Right cardiac atrium (tissue), 5 donors: ENCODE measurements around the gene MCAT. TPM values are rescaled to one million over a fixed set of nuclear protein-coding genes. Genes with fewer than 3 reads are reported as not detected.
"Not testable (repeated sequence)": the region's sequence is repeated elsewhere in the genome, so short reads cannot be mapped to it uniquely, and the experiment has no call there.

Experiments used
- ATAC-seq, 2 donors: fragments of 200-7000 bp; cut with Tn5 transposase; one replicate each; pipeline versions ENCODE4 v1.8.0 to v1.9.1; 2020; ENCODE audit warnings: moderate library complexity in 2 of 2, mild to moderate bottlenecking in 1 of 2
- DNase-seq, 3 donors: peaks; one replicate each; pipeline ENCODE4 v3.0.0-alpha.2; 2020
- H3K27ac ChIP-seq: one replicate; pipeline ENCODE4 v1.5.1; 2013; ENCODE audit warnings: mild to moderate bottlenecking, low read length, control low read depth, moderate library complexity
- H3K27me3 ChIP-seq: one replicate; pipeline ENCODE4 v1.6.1; 2013; ENCODE audit not compliant: control insufficient read depth, insufficient read depth
- H3K4me1 ChIP-seq: one replicate; pipeline ENCODE4 v1.6.1; 2013; ENCODE audit warnings: low read length; ENCODE audit not compliant: control insufficient read depth, insufficient read depth
- H3K4me3 ChIP-seq: one replicate; pipeline ENCODE4 v1.5.1; 2013; ENCODE audit warnings: low read length, control low read depth
- H3K9me3 ChIP-seq: one replicate; pipeline ENCODE4 v1.6.1; 2013; ENCODE audit warnings: low read length; ENCODE audit not compliant: control insufficient read depth
- WGBS: extraction: QIAGEN DNeasy Blood & Tissue Kit; methylation state at CpG from one replicate; pipeline ENCODE4 v1.1.7; 2013; 5-methylcytosine and 5-hydroxymethylcytosine counted together
- intact Hi-C, 4 donors: fragments of 100-400 bp; cut with DNase I; formaldehyde crosslinking; loops; one replicate each; pipeline versions ENCODE4 v1.11.0 to v1.14.0; 2022 to 2023
- polyA plus RNA-seq: library from polyadenylated mRNA; stranded (reverse); fragments of 200-250 nt; gene quantifications from one replicate; pipeline ENCODE4 v1.2.3, GENCODE V29; 2013
- total RNA-seq, 4 donors: library from RNA; stranded (reverse); fragmentation: NEBNext Ultra II Directional; extraction: Animal tissue kit (Norgen Biotek cat#: 25700); gene quantifications; one replicate each; pipeline ENCODE4 v1.2.1, GENCODE V29; 2021
- donor health status: healthy with polysubstance abuse.
- donor health status: DM: no; HTN: yes; CAD: no.
- donor health status: DM: no; HTN: no; CAD: no.
- donor health status: DM: no; HTN: yes; CAD: no; lungs with severe emphysema.
- donor health status: DM: yes; HTN: yes; CAD: no.

The MCAT gene
- total and polyA plus RNA-seq, 5 donors, result 12.5 to 14.5 (median 13.8) TPM

DNA sequence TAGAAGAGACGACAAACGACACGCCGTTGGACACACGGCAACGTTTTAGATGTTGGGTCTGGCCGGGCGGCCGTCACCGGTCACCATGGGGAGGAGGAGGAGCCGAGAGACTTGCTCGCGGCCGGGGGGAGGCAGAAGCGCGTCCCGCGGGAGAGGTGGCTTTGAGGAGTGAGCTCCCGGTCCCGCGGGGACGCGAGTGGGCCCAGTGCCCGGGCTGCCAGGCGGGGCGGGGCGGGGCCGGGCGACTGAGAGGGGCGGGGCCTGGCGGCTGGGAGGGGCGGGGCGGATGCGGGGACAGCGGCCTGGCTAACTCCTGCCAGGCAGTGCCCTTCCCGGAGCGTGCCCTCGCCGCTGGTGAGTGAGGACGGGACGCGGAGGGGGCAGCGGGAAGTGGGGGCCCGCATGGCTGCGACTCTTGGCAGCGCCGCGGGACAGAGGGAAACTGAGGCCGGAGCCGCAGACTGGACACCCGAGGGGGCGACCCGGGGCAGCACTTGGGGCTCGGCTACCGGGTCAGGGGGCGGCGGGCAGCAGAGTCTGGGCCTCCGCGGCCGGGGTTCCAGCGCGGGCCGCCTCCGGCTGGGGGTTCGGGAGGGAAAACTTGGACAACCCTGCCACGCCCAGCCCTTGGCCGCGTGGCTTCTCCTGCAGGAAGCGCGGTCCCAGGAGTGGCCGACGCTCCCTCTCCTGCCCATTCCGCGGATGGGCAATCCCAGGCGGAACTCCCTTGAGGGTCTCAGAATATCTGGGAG lies 8.2 kb upstream of the MCAT start, which contains the start of gene TSPO:
TSS of gene TSPO (plus strand) at position 309 of the 752 bp plus-strand sequence. CDS start 7,680 bp downstream, outside the sequence.
- intact Hi-C loops, result no loop called here
- no peaks in the 10 kb centered on the region for H3K27me3 ChIP-seq
- ATAC-seq (peak; percentile 86 to 87), DNase-seq (peak; percentile 87 to 95 (median 94))
- peak within 1 kb of the TSS; percentile 90 for H3K4me3 ChIP-seq
- WGBS, result 1% methylated on average over 75 of the region's 75 CpGs
- H3K27ac ChIP-seq, result peak within 1 kb of the TSS; percentile 15
- H3K4me1 ChIP-seq, result peaks cover 6% of the 10 kb centered on the region
- no peaks in the 10 kb centered on the region for H3K9me3 ChIP-seq

DNA sequence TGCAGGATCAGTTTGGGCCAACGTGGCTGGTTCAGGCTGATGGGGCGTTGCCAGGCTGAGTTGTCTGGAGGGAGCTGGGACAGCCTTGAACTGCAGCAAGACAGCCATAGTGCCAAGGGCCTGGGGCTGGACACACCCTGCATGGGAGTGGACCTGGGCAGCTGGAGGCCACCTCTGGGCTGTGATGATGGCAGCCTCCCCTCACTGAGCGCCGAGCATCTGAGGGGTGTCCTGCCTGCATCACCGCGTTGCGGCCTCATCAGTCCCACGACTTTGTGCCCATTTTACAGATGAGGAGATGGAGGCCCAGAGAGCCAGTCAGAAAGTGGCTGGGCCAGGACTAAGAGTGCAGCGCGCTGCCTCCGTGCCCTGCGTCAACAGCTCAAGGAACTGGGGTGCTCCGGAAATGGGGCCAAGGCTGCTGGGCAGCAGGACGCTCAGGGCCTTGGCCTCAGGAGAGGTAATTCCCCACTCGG lies 7.6 kb upstream of the MCAT start:
- peak overlapping the region; percentile 90 for H3K4me3 ChIP-seq
- H3K9me3 ChIP-seq, result no peaks in the 10 kb centered on the region
- intact Hi-C loops, result no loop called here
- ATAC-seq, result peak in 1 of 2 donors; percentile 2
- H3K4me1 ChIP-seq, result peaks cover 6% of the 10 kb centered on the region
- no peaks in the 10 kb centered on the region for H3K27me3 ChIP-seq
- DNase-seq, result peak in 1 of 3 donors; percentile 60
- WGBS, result 76% methylated on average over 15 of the region's 15 CpGs
- H3K27ac ChIP-seq, result peak overlapping the region; percentile 14

DNA sequence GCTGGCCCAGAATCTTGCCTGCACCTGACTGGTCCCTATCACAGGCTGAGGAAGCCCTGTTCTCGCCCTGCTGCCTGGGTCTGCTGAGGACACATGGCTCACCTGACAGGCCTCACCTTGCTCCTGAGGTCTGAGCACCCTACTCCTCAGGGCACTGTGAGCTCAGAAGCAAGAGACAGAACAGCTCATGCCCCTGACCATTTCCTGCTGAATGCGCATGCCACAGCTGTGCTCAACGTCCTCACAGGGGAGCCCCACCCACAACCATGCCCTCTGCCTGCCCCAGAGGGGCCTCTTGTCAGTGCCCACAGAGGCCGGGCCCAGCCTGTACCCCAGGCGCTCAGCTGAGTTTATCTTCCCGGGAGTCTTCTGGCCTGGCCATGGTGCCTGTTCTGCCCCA lies 5.4 kb upstream of the MCAT start:
- no peak overlapping the region for H3K4me3 ChIP-seq
- intact Hi-C loops, result no loop called here
- 52% methylated on average over 6 of the region's 6 CpGs for WGBS
- DNase-seq, result peak in 1 of 3 donors; percentile 66
- ATAC-seq, result no peak
- H3K9me3 ChIP-seq, result no peaks in the 10 kb centered on the region
- H3K27ac ChIP-seq, result no peak overlapping the region
- no peaks in the 10 kb centered on the region for H3K27me3 ChIP-seq
- peaks cover 6% of the 10 kb centered on the region for H3K4me1 ChIP-seq

DNA sequence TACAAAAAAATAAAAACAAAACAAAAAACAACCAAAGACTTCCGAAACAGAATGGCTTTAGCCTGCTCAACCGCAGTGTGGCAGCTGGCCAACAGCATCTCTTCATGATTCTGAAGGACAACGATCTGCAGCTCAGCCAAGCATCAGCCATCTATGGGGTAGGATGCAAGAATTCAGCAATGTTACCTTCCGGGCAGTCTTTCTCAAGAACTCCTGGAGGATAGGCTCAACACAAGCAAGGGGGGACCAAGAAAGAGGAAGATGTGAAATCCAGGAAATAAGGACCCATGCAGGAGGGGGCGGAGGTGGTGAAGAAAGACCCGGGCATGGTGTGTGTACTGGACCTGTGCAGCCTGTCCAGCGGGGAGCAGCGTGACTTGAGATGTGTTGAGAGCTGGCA lies 4.6 kb upstream of the MCAT start:
- Histone ChIP-seq H3K4me3 (no peak overlapping the region), H3K27me3 (no peaks in the 10 kb centered on the region), H3K27ac (no peak overlapping the region), H3K4me1 (peaks cover 6% of the 10 kb centered on the region), H3K9me3 (no peaks in the 10 kb centered on the region)
- 56% methylated on average over 8 of the region's 8 CpGs for WGBS
- intact Hi-C loops, result no loop called here
- no peak for ATAC-seq
- DNase-seq, result peak in 1 of 3 donors; percentile 69

DNA sequence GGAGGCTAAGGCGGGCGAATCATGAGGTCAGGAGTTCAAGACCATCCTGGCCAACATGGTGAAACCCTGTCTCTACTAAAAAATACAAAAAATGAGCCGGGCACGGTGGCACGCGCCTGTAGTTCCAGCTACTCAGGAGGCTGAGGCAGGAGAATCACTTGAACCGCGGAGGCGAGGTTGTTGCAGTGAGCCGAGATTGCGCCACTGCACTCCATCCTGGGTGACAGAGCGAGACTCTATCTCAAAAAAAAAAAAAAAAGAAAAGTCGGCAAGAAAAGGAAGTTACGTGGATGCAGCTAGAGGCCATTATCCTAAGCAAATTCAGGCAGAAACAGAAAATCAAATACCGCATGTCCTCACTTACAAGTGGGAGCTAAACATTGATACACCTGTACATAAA lies 3.1 kb upstream of the MCAT start:
- intact Hi-C loops, H3K4me1 ChIP-seq, H3K27me3 ChIP-seq, H3K27ac ChIP-seq, ATAC-seq, H3K9me3 ChIP-seq, H3K4me3 ChIP-seq: not testable (repeated sequence)
- DNase-seq, result peak in 1 of 3 donors; percentile 63
- 80% methylated on average over 15 of the region's 15 CpGs for WGBS

DNA sequence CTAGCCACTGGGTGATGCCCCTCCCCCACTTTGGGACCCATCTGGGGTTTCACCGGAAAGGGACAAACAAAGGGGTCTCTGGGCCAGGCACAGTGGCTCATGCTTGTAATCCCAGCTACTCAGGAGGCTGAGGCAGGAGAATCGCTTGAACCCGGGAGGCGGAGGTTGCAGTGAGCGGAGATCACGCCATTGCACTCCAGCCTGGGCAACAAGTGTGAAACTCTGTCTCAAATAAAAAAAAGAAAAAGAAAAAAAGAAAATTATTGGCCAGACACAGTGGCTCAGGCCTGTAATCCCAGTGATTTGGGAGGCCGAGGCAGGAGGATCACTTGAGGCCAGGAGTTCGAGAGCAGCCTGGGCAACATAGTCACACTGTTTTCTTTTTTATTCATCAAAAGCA lies 2.2 kb upstream of the MCAT start:
- ATAC-seq, H3K9me3 ChIP-seq, intact Hi-C loops, H3K27me3 ChIP-seq, H3K27ac ChIP-seq, DNase-seq, H3K4me1 ChIP-seq, H3K4me3 ChIP-seq: not testable (repeated sequence)
- WGBS, result 91% methylated on average over 8 of the region's 8 CpGs

DNA sequence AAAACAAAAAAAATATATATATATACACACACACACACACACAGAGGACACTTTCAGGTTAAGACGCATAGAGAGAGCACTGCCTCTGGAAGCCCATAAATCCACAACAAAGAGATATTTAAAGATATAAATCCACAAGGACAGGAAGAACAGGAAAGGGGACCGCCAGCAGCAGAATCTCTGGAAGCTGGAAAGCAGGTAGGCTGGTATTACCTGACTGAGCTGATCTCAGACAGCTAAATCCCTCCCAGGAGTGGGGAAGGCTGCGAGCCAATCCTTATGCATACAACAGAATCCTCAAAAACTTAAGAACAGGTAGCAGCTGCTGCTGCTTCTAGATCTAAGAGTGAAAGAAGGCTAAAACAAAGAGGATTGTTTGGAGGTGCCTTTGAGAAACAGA lies 1.8 kb upstream of the MCAT start:
- intact Hi-C loops, result no loop called here
- DNase-seq, result no peak
- no peak overlapping the region for H3K27ac ChIP-seq
- 85% methylated on average over 3 of the region's 3 CpGs for WGBS
- no peaks in the 10 kb centered on the region for H3K9me3 ChIP-seq
- no peak for ATAC-seq
- H3K4me3 ChIP-seq, result no peak overlapping the region
- no peaks in the 10 kb centered on the region for H3K4me1 ChIP-seq
- H3K27me3 ChIP-seq, result no peaks in the 10 kb centered on the region

DNA sequence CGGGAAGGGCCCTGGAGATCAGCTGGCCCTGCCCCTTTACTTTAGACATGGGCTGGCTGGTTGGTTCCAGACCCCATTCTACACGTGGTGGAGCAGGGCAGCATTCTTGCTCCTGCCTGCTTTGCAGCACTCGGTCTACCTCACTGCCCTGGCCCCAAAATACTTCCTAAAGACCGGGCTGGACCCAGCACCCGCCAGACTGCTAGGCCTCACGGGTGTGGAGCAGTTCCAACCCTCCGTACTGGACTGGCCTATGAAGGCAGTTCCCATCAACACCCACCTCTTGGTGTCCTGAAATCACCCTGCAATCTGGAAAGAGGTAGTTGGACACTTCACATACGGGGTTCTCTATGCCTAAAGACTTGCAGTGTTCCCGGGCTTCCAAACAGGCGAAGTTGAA lies 6.4 kb downstream of the MCAT start:
- 62% methylated on average over 10 of the region's 10 CpGs for WGBS
- Histone ChIP-seq H3K27me3 (no peaks in the 10 kb centered on the region), H3K4me3 (no peak overlapping the region), H3K27ac (no peak overlapping the region), H3K4me1 (peaks cover 2% of the 10 kb centered on the region), H3K9me3 (no peaks in the 10 kb centered on the region)
- ATAC-seq (peak in 1 of 2 donors; percentile 7), DNase-seq (no peak)
- intact Hi-C loops, result no loop called here

DNA sequence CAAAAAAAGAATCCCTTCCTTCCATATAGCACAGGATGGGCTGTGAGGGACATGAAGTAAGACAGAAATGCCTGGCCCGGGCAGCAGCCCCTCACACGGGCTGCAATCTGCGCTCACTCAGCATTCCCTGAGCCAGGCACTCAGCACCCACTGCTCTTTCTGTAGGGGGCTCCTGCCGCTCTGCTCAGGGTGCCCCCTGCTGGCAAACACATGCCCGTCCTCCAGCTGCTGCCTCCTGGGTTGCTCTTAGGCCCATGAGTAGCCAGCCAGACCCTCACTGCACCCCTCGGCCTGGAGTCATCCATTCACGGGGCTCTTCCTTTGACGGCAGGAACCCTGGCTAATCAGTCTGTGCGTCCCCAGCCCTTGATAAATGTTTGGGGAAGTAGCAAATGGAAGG lies 6.9 kb downstream of the MCAT start:
- Histone ChIP-seq H3K9me3 (no peaks in the 10 kb centered on the region), H3K4me3 (no peak overlapping the region), H3K27ac (no peak overlapping the region), H3K4me1 (peaks cover 8% of the 10 kb centered on the region), H3K27me3 (no peaks in the 10 kb centered on the region)
- ATAC-seq, result peak; percentile 54 to 68
- 27% methylated on average over 9 of the region's 9 CpGs for WGBS
- DNase-seq, result peak in 2 of 3 donors; percentile 69 to 76
- intact Hi-C loops, result no loop called here

DNA sequence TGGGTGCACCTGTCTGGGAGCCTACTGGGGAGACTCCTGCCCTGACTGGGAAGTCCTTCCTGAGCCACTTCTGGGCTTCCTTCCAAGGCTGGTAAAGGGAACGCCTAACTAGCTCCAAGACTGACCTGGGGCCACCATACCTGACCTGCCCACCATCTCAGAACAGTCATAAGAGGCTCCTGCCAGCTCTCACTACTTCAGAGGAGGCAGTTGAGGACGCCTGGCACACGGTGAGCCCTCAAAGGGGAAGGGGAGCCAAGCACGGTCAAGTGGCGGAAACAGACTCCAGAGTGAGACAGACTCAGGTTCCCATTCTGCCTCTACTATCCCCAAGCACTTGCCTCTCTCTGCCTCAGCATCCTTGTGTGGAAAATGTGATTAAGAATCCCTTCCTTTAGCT lies 7.6 kb downstream of the MCAT start:
- peaks cover 9% of the 10 kb centered on the region for H3K4me1 ChIP-seq
- H3K27ac ChIP-seq, result no peak overlapping the region
- ATAC-seq (no peak), DNase-seq (no peak)
- 85% methylated on average over 5 of the region's 5 CpGs for WGBS
- no peak overlapping the region for H3K4me3 ChIP-seq
- no peaks in the 10 kb centered on the region for H3K9me3 ChIP-seq
- no peaks in the 10 kb centered on the region for H3K27me3 ChIP-seq
- intact Hi-C loops, result no loop called here

DNA sequence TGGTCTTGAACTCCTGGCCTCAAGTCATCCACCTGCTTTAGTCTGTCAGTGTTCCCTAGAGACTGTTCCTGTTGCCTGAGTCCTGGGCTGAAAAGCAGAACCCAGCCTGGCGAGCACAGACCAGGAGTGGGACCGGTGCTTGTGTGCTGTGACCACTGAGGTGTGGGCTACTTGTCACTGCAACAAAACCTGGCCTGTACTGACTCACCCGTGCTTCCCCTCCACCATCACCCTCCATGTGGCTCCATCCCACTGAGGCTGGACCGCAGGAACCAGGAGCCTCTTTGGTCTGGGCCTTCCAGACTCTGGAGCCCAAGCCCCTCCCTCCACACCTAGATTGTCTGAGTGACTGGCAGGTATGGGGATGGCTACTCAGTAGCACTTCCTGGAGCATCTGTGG lies 8.6 kb downstream of the MCAT start:
- intact Hi-C loops, result no loop called here
- Histone ChIP-seq H3K9me3 (no peaks in the 10 kb centered on the region), H3K27me3 (no peaks in the 10 kb centered on the region), H3K27ac (no peak overlapping the region), H3K4me1 (peaks cover 9% of the 10 kb centered on the region), H3K4me3 (no peak overlapping the region)
- ATAC-seq, result no peak
- 98% methylated on average over 4 of the region's 4 CpGs for WGBS
- DNase-seq, result no peak
